HG03469 (cell line): ENCODE data around the gene GATB.

Experiments
- ATAC-seq: cut with Tn5 transposase; IDR thresholded peaks from one replicate; pipeline ENCODE4 v1.9.1; 2021; ENCODE audit warnings: mild to moderate bottlenecking, moderate library complexity, moderate number of reproducible peaks; ENCODE audit not compliant: unreplicated experiment

The GATB gene

GRCh38 chr4:151786158-151786495, 25.3 kb upstream of the GATB start:
- ATAC-seq: no peak

- ATAC-seq: no peak
Observed at GRCh38 chr4:151785484-151786157, 24.8 kb upstream of the GATB start.

GRCh38 chr4:151784706-151785105, 23.9 kb upstream of the GATB start:
- no peak for ATAC-seq

- no peak for ATAC-seq
Observed at GRCh38 chr4:151783867-151784266, 23.1 kb upstream of the GATB start.

- no peak for ATAC-seq
Observed at GRCh38 chr4:151782296-151782695, 21.5 kb upstream of the GATB start.

GRCh38 chr4:151781026-151781425, 20.2 kb upstream of the GATB start:
- no peak for ATAC-seq

- no peak for ATAC-seq
Observed at GRCh38 chr4:151777471-151777870, 16.7 kb upstream of the GATB start.

- ATAC-seq: no peak
Observed at GRCh38 chr4:151774324-151774723, 13.5 kb upstream of the GATB start.

GRCh38 chr4:151772274-151772673, 11.5 kb upstream of the GATB start:
- no peak for ATAC-seq

GRCh38 chr4:151771664-151772063, 10.9 kb upstream of the GATB start:
- no peak for ATAC-seq

- no peak for ATAC-seq
Observed at GRCh38 chr4:151770154-151770553, 9.3 kb upstream of the GATB start.

- ATAC-seq: no peak
Observed at GRCh38 chr4:151768835-151769234, 8.0 kb upstream of the GATB start.

- ATAC-seq: no peak
Observed at GRCh38 chr4:151766691-151767090, 5.9 kb upstream of the GATB start.

GRCh38 chr4:151760002-151760401, 805 bp downstream of the GATB start:
- no peak for ATAC-seq

GRCh38 chr4:151753056-151753455, 7.8 kb downstream of the GATB start:
- no peak for ATAC-seq

- ATAC-seq: no peak
Observed at GRCh38 chr4:151750156-151750555, 10.7 kb downstream of the GATB start.

- ATAC-seq: no peak
Observed at GRCh38 chr4:151745481-151746231, 15.2 kb downstream of the GATB start.

GRCh38 chr4:151744614-151745013, 16.2 kb downstream of the GATB start:
- ATAC-seq: no peak

GRCh38 chr4:151743894-151744293, 16.9 kb downstream of the GATB start:
- no peak for ATAC-seq

GRCh38 chr4:151743128-151743854, 17.5 kb downstream of the GATB start:
- ATAC-seq: no peak

- ATAC-seq: no peak
Observed at GRCh38 chr4:151738720-151739517, 21.9 kb downstream of the GATB start.
